ENCODE measurements around the gene CEP83.

DNA sequence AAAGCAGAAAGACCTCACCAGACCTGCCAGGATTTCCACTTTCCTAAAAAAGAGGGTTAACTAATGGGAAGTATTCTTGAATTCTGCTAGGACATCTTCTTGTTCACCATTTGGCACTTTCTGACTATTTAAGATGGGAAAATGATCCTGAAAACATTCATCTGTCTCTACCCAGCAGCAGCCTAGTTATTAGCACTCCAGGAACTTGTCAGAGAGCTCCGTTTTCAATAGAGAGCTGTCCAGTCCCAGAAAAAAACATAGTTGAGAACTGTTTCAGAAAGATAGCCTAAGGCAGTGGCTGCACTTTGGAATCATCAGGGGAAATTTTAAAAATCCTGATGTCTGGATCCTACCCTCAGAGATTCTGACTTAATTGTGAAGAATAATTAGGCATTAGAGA lies 22.1 kb upstream of the CEP83 start:
- TF ChIP-seq CTCF (IDR thresholded peaks at IDR 0.05) (no peak), POLR2A (IDR thresholded peaks at IDR 0.05) (no peak), EP300 (IDR thresholded peaks at IDR 0.05) (no peak), POLR2AphosphoS5 (IDR thresholded peaks at IDR 0.05) (no peak)

Data from stomach (tissue), 4 donors.